Activated T-cell treated with anti-CD3 and anti-CD28 coated beads, Interleukin-2, amount 50 U/mL, for 4 hours (primary cell): ENCODE results near the gene GP2. TPM values are rescaled to one million over a fixed set of nuclear protein-coding genes. Genes with fewer than 3 reads are reported as not detected.

Experiments used
- ATAC-seq, 2 donors: fragments of 200-7000 bp; cut with Tn5 transposase; one replicate each; pipeline ENCODE4 v1.10.0; 2021
- DNase-seq: peaks from one replicate; pipeline ENCODE4 v3.0.0-alpha.2; 2020
- H3K27me3 Mint-ChIP-seq: one replicate; pipeline ENCODE4 v1.8.0; 2021; ENCODE audit warnings: low read depth, mixed read lengths
- H3K36me3 Mint-ChIP-seq: one replicate; pipeline ENCODE4 v1.8.0; 2022; ENCODE audit warnings: mixed read lengths; ENCODE audit not compliant: insufficient read depth
- H3K4me1 Mint-ChIP-seq: one replicate; pipeline ENCODE4 v1.8.0; 2021; ENCODE audit warnings: low read depth, mixed read lengths
- H3K4me3 Mint-ChIP-seq: one replicate; pipeline ENCODE4 v1.8.0; 2021; ENCODE audit warnings: mild to moderate bottlenecking, moderate library complexity, mixed read lengths
- H3K9me3 Mint-ChIP-seq: one replicate; pipeline ENCODE4 v1.8.0; 2021; ENCODE audit warnings: mixed read lengths
- total RNA-seq, 3 donors: library from RNA; stranded (reverse); gene quantifications; one replicate each; pipeline ENCODE4 v1.2.1, GENCODE V29; 2021

Gene GP2
- total RNA-seq, 3 donors from 2014 or later = 4.2 to 7.8 (median 6.6) TPM

GRCh38 chr16:20307240-20307671 lies 20.1 kb downstream of the GP2 start:
- Mint-ChIP-seq H3K9me3 (no peaks in the 10 kb centered on the region), H3K27me3 (no peaks in the 10 kb centered on the region), H3K4me3 (no peak overlapping the region), H3K36me3 (no peaks in the 10 kb centered on the region), H3K4me1 (no peaks in the 10 kb centered on the region)
- ATAC-seq (no peak), DNase-seq (no peak)

GRCh38 chr16:20306401-20306800 lies 20.9 kb downstream of the GP2 start:
- no peaks in the 10 kb centered on the region for H3K27me3 Mint-ChIP-seq
- H3K36me3 Mint-ChIP-seq = no peaks in the 10 kb centered on the region
- DNase-seq = no peak
- ATAC-seq = no peak
- no peak overlapping the region for H3K4me3 Mint-ChIP-seq
- no peaks in the 10 kb centered on the region for H3K4me1 Mint-ChIP-seq
- H3K9me3 Mint-ChIP-seq = no peaks in the 10 kb centered on the region

- H3K4me3 Mint-ChIP-seq = no peak overlapping the region
- H3K36me3 Mint-ChIP-seq = no peaks in the 10 kb centered on the region
- H3K4me1 Mint-ChIP-seq = no peaks in the 10 kb centered on the region
- no peaks in the 10 kb centered on the region for H3K9me3 Mint-ChIP-seq
- ATAC-seq = no peak
- DNase-seq = no peak
- H3K27me3 Mint-ChIP-seq = no peaks in the 10 kb centered on the region
These were observed 24.3 kb downstream of the GP2 start for GRCh38 chr16:20303012-20303411.

- no peaks in the 10 kb centered on the region for H3K9me3 Mint-ChIP-seq
- DNase-seq (no peak), ATAC-seq (no peak)
- no peak overlapping the region for H3K4me3 Mint-ChIP-seq
- H3K36me3 Mint-ChIP-seq = no peaks in the 10 kb centered on the region
- H3K27me3 Mint-ChIP-seq = no peaks in the 10 kb centered on the region
- no peaks in the 10 kb centered on the region for H3K4me1 Mint-ChIP-seq
These were observed 24.9 kb downstream of the GP2 start for GRCh38 chr16:20302389-20302788.

- no peak for DNase-seq
- H3K4me3 Mint-ChIP-seq = no peak overlapping the region
- H3K36me3 Mint-ChIP-seq = no peaks in the 10 kb centered on the region
- H3K27me3 Mint-ChIP-seq = no peaks in the 10 kb centered on the region
- no peak for ATAC-seq
- no peaks in the 10 kb centered on the region for H3K4me1 Mint-ChIP-seq
- H3K9me3 Mint-ChIP-seq = no peaks in the 10 kb centered on the region
These were observed 25.5 kb downstream of the GP2 start for GRCh38 chr16:20301840-20302239.

GRCh38 chr16:20300312-20301097 lies 26.8 kb downstream of the GP2 start:
- peak; percentile 25 to 66 for ATAC-seq

GRCh38 chr16:20298452-20298851 lies 28.9 kb downstream of the GP2 start:
- Mint-ChIP-seq H3K4me3 (no peak overlapping the region), H3K4me1 (no peaks in the 10 kb centered on the region), H3K27me3 (peaks cover 4% of the 10 kb centered on the region), H3K36me3 (no peaks in the 10 kb centered on the region), H3K9me3 (no peaks in the 10 kb centered on the region)
- DNase-seq (no peak), ATAC-seq (no peak)

More at GRCh38 chr16:20300312-20301097, 26.8 kb downstream of the GP2 start:
- no peaks in the 10 kb centered on the region for H3K9me3 Mint-ChIP-seq
- H3K4me3 Mint-ChIP-seq = no peak overlapping the region
- no peaks in the 10 kb centered on the region for H3K36me3 Mint-ChIP-seq
- DNase-seq = no peak
- no peaks in the 10 kb centered on the region for H3K4me1 Mint-ChIP-seq
- H3K27me3 Mint-ChIP-seq = peaks cover 3% of the 10 kb centered on the region

GRCh38 chr16:20291208-20292206 lies 35.8 kb downstream of the GP2 start:
- Mint-ChIP-seq H3K27me3 (peaks cover 4% of the 10 kb centered on the region), H3K4me3 (no peak overlapping the region), H3K9me3 (no peaks in the 10 kb centered on the region), H3K4me1 (no peaks in the 10 kb centered on the region), H3K36me3 (no peaks in the 10 kb centered on the region)
- DNase-seq (no peak), ATAC-seq (no peak)

- Mint-ChIP-seq H3K36me3 (no peaks in the 10 kb centered on the region), H3K4me1 (no peaks in the 10 kb centered on the region), H3K9me3 (no peaks in the 10 kb centered on the region), H3K27me3 (peaks cover 2% of the 10 kb centered on the region), H3K4me3 (no peak overlapping the region)
- ATAC-seq (no peak), DNase-seq (no peak)
These were observed 37.7 kb downstream of the GP2 start for GRCh38 chr16:20289571-20289970.

GRCh38 chr16:20285993-20286499 lies 41.3 kb downstream of the GP2 start:
- DNase-seq (no peak), ATAC-seq (no peak)
- Mint-ChIP-seq H3K36me3 (no peaks in the 10 kb centered on the region), H3K27me3 (peaks cover 6% of the 10 kb centered on the region), H3K4me1 (no peaks in the 10 kb centered on the region), H3K9me3 (peaks cover under 1% of the 10 kb centered on the region), H3K4me3 (no peak overlapping the region)

GRCh38 chr16:20280259-20280658 lies 47.1 kb downstream of the GP2 start:
- no peak for DNase-seq
- H3K27me3 Mint-ChIP-seq = peaks cover 7% of the 10 kb centered on the region
- ATAC-seq = no peak
- H3K4me3 Mint-ChIP-seq = no peak overlapping the region
- no peaks in the 10 kb centered on the region for H3K36me3 Mint-ChIP-seq
- H3K9me3 Mint-ChIP-seq = peaks cover 2% of the 10 kb centered on the region
- H3K4me1 Mint-ChIP-seq = no peaks in the 10 kb centered on the region

GRCh38 chr16:20271893-20272292 lies 55.4 kb downstream of the GP2 start:
- Mint-ChIP-seq H3K9me3 (no peaks in the 10 kb centered on the region), H3K27me3 (no peaks in the 10 kb centered on the region), H3K4me1 (no peaks in the 10 kb centered on the region), H3K4me3 (no peak overlapping the region), H3K36me3 (no peaks in the 10 kb centered on the region)
- DNase-seq (no peak), ATAC-seq (no peak)

- H3K36me3 Mint-ChIP-seq = no peaks in the 10 kb centered on the region
- no peak overlapping the region for H3K4me3 Mint-ChIP-seq
- no peaks in the 10 kb centered on the region for H3K4me1 Mint-ChIP-seq
- H3K9me3 Mint-ChIP-seq = no peaks in the 10 kb centered on the region
- no peaks in the 10 kb centered on the region for H3K27me3 Mint-ChIP-seq
- no peak for DNase-seq
- no peak for ATAC-seq
These were observed 58.9 kb downstream of the GP2 start for GRCh38 chr16:20268409-20268808.

- no peak overlapping the region for H3K4me3 Mint-ChIP-seq
- H3K27me3 Mint-ChIP-seq = peaks cover 4% of the 10 kb centered on the region
- no peak for ATAC-seq
These were observed 62.3 kb downstream of the GP2 start for GRCh38 chr16:20265019-20265418.

More at GRCh38 chr16:20265019-20265418, 62.3 kb downstream of the GP2 start:
- DNase-seq = no peak
- Mint-ChIP-seq H3K4me1 (no peaks in the 10 kb centered on the region), H3K36me3 (no peaks in the 10 kb centered on the region), H3K9me3 (no peaks in the 10 kb centered on the region)
